Measurements from ENCODE around the gene KLF17. TPM values are rescaled to one million over a fixed set of nuclear protein-coding genes. Genes with fewer than 3 reads are reported as not detected.

Gene KLF17
- polyA plus RNA-seq, 3 donors: not detected

DNA sequence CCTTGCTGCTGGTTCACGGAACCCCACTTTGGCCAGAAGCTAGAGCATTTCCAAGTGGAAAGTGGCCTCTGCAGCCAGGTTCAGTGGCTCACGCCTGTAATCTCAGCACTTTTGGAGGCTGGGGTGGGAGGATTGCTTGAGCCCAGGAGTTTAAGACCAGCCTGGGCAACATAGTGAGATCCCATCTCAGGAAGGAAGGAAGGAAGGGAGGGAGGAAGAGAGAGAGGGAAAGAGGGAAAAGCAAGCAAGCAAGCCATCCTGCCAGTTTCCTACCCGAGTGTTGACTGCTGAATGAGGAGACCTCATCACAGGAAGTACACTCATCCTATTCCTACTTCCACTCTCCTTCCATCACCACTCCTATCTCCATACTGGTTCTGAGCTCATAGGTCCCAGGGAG, 12.8 kb upstream of the KLF17 start:
- Histone ChIP-seq H2AFZ (ENCODE audit: insufficient read depth, low read depth, low read length, poor library complexity, severe bottlenecking) (no peak overlapping the region), H3K36me3 (replicated peaks in 1 of 2; ENCODE audit: control insufficient read depth in 1 of 2, insufficient read depth in 2 of 2, low read length in 2 of 2) (no peaks in the 10 kb centered on the region), H3K27me3 (ENCODE audit: control insufficient read depth in 2 of 2, insufficient read depth in 2 of 2, low read length in 2 of 2) (no peaks in the 10 kb centered on the region), H3K27ac (ENCODE audit: low read depth in 1 of 2, low read length in 2 of 2) (no peak overlapping the region), H3K9me3 (replicated peaks in 1 of 2; ENCODE audit: control insufficient read depth in 1 of 2, insufficient read depth in 1 of 2, low read length in 2 of 2) (no peaks in the 10 kb centered on the region), H3K4me2 (replicated peaks; ENCODE audit: extremely low read depth, low read length, poor library complexity, severe bottlenecking) (no peak overlapping the region), H3K9ac (ENCODE audit: insufficient read depth, low read length, poor library complexity, severe bottlenecking) (no peak overlapping the region), H3K4me1 (ENCODE audit: control insufficient read depth in 1 of 2, insufficient read depth in 2 of 2, low read length in 2 of 2) (no peaks in the 10 kb centered on the region), H3K4me3 (replicated peaks in 1 of 3; ENCODE audit: low read depth in 2 of 3, low read length in 3 of 3) (no peak overlapping the region), H4K20me1 (ENCODE audit: insufficient read depth, low read length) (no peaks in the 10 kb centered on the region), H3K79me2 (ENCODE audit: insufficient read depth, low read length) (no peaks in the 10 kb centered on the region)
- intact Hi-C loops (cut with micrococcal nuclease): no loop called here
- peaks cover 3 to 14% (median 5%) of the 10 kb centered on the region in 3 donors for H3K27me3 Mint-ChIP-seq (ENCODE audit: low read depth in 3 of 3)
- DNase-seq: no peak
- H3K9me3 Mint-ChIP-seq: peaks cover 0 to 1% (median 0%) of the 10 kb centered on the region in 7 donors
- H3K36me3 Mint-ChIP-seq: no peaks in the 10 kb centered on the region
- no peak overlapping the region for H3K4me3 Mint-ChIP-seq
- no peak overlapping the region for H3K27ac Mint-ChIP-seq
- H3K4me1 Mint-ChIP-seq: no peaks in the 10 kb centered on the region
- TF ChIP-seq, protein P1, sequence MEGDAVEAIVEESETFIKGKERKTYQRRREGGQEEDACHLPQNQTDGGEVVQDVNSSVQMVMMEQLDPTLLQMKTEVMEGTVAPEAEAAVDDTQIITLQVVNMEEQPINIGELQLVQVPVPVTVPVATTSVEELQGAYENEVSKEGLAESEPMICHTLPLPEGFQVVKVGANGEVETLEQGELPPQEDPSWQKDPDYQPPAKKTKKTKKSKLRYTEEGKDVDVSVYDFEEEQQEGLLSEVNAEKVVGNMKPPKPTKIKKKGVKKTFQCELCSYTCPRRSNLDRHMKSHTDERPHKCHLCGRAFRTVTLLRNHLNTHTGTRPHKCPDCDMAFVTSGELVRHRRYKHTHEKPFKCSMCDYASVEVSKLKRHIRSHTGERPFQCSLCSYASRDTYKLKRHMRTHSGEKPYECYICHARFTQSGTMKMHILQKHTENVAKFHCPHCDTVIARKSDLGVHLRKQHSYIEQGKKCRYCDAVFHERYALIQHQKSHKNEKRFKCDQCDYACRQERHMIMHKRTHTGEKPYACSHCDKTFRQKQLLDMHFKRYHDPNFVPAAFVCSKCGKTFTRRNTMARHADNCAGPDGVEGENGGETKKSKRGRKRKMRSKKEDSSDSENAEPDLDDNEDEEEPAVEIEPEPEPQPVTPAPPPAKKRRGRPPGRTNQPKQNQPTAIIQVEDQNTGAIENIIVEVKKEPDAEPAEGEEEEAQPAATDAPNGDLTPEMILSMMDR (IDR thresholded peaks at IDR 0.05): no peak
- 93% methylated on average over 2 of the region's 3 CpGs for WGBS (ENCODE audit: insufficient coverage)

- Histone ChIP-seq H2AFZ (ENCODE audit: insufficient read depth, low read depth, low read length, poor library complexity, severe bottlenecking) (no peak overlapping the region), H3K27me3 (ENCODE audit: control insufficient read depth in 2 of 2, insufficient read depth in 2 of 2, low read length in 2 of 2) (no peaks in the 10 kb centered on the region), H3K9ac (ENCODE audit: insufficient read depth, low read length, poor library complexity, severe bottlenecking) (no peak overlapping the region), H3K9me3 (replicated peaks in 1 of 2; ENCODE audit: control insufficient read depth in 1 of 2, insufficient read depth in 1 of 2, low read length in 2 of 2) (no peaks in the 10 kb centered on the region), H3K4me1 (ENCODE audit: control insufficient read depth in 1 of 2, insufficient read depth in 2 of 2, low read length in 2 of 2) (no peaks in the 10 kb centered on the region), H4K20me1 (ENCODE audit: insufficient read depth, low read length) (no peaks in the 10 kb centered on the region), H3K36me3 (replicated peaks in 1 of 2; ENCODE audit: control insufficient read depth in 1 of 2, insufficient read depth in 2 of 2, low read length in 2 of 2) (no peaks in the 10 kb centered on the region), H3K4me2 (replicated peaks; ENCODE audit: extremely low read depth, low read length, poor library complexity, severe bottlenecking) (no peak overlapping the region), H3K27ac (ENCODE audit: low read depth in 1 of 2, low read length in 2 of 2) (no peak overlapping the region), H3K4me3 (replicated peaks in 1 of 3; ENCODE audit: low read depth in 2 of 3, low read length in 3 of 3) (no peak overlapping the region), H3K79me2 (ENCODE audit: insufficient read depth, low read length) (no peaks in the 10 kb centered on the region)
- H3K4me3 Mint-ChIP-seq: no peak overlapping the region
- no peak for DNase-seq
- 94% methylated on average over 1 of the region's 1 CpG for WGBS (ENCODE audit: insufficient coverage)
- H3K27ac Mint-ChIP-seq: no peak overlapping the region
- peaks cover 0 to 1% (median 0%) of the 10 kb centered on the region in 7 donors for H3K9me3 Mint-ChIP-seq
- TF ChIP-seq, protein P1 (IDR thresholded peaks at IDR 0.05): no peak
- H3K27me3 Mint-ChIP-seq (ENCODE audit: low read depth in 3 of 3): peaks cover 4 to 14% (median 6%) of the 10 kb centered on the region in 3 donors
- intact Hi-C loops (cut with micrococcal nuclease): no loop called here
- no peaks in the 10 kb centered on the region for H3K4me1 Mint-ChIP-seq
- H3K36me3 Mint-ChIP-seq: no peaks in the 10 kb centered on the region
These were observed 10.4 kb upstream of the KLF17 start for GRCh38 chr1:44108241-44108640.

Measured in CD14-positive monocyte (primary cell).